Keratinocyte (primary cell): ENCODE data around the gene SEBOX. TPM values are rescaled to one million over a fixed set of nuclear protein-coding genes. Genes with fewer than 3 reads are reported as not detected.

Experiments used
- DNase-seq: peaks from one replicate; pipeline ENCODE4 v3.0.0-alpha.2; 2011; ENCODE audit warnings: low read depth, missing footprints, low spot score
- FAIRE-seq: peaks from 2 replicates; lab custom pipeline; 2011; peaks lifted over from hg19 to GRCh38; lab: Jason Lieb, UNC
- H2AFZ ChIP-seq: 2 replicates; pipeline ENCODE4 v1.6.0; 2012; ENCODE audit warnings: low read length, control low read depth, inconsistent platforms; ENCODE audit not compliant: control insufficient read depth
- H3K27ac ChIP-seq: 2 replicates; pipeline ENCODE4 v1.5.1; 2011; ENCODE audit warnings: low read length; ENCODE audit not compliant: control insufficient read depth, insufficient read depth
- H3K27me3 ChIP-seq: 3 replicates; pipeline ENCODE4 v1.6.0; 2011; ENCODE audit warnings: low read length; ENCODE audit not compliant: control insufficient read depth, insufficient read depth; ENCODE audit errors: extremely low read depth
- H3K36me3 ChIP-seq, 2 experiments: 2 replicates in 1 of 2; 3 replicates in 1 of 2; pipeline ENCODE4 v1.5.1; 2011; ENCODE audit warnings: low read length in 2 of 2, mild to moderate bottlenecking in 1 of 2; ENCODE audit not compliant: control insufficient read depth in 2 of 2, insufficient read depth in 2 of 2; ENCODE audit errors: extremely low read depth in 1 of 2
- H3K4me1 ChIP-seq: 3 replicates; pipeline ENCODE4 v1.5.1; 2011; ENCODE audit warnings: low read length; ENCODE audit not compliant: control insufficient read depth, insufficient read depth; ENCODE audit errors: extremely low read depth
- H3K4me2 ChIP-seq: 3 replicates; pipeline ENCODE4 v1.6.0; 2011; ENCODE audit warnings: low read depth, low read length; ENCODE audit not compliant: control insufficient read depth, insufficient read depth; ENCODE audit errors: extremely low read depth
- H3K4me3 ChIP-seq, 3 experiments: fragments of 200-600 bp in 1 of 3; sonication (generic) in 1 of 3; 2 replicates in 2 of 3; 3 replicates in 1 of 3; pipeline ENCODE4 v1.5.1; 2011 to 2016; ENCODE audit warnings: low read length in 3 of 3, mild to moderate bottlenecking in 3 of 3, control low read depth in 2 of 3, inconsistent platforms in 1 of 3, low read depth in 1 of 3, mixed read lengths in 1 of 3, mixed run types in 1 of 3, moderate library complexity in 1 of 3; ENCODE audit not compliant: control insufficient read depth in 2 of 3, insufficient read depth in 2 of 3; ENCODE audit errors: extremely low read depth in 1 of 3
- H3K79me2 ChIP-seq: 2 replicates; pipeline ENCODE4 v1.6.0; 2012; ENCODE audit warnings: low read length; ENCODE audit not compliant: control insufficient read depth, insufficient read depth
- H3K9ac ChIP-seq: 3 replicates; pipeline ENCODE4 v1.6.0; 2011; ENCODE audit warnings: low read length; ENCODE audit not compliant: control insufficient read depth, insufficient read depth; ENCODE audit errors: extremely low read depth
- H3K9me1 ChIP-seq: 3 replicates; pipeline ENCODE4 v1.6.0; 2011; ENCODE audit warnings: low read length; ENCODE audit not compliant: control insufficient read depth, insufficient read depth; ENCODE audit errors: extremely low read depth
- H3K9me3 ChIP-seq: 2 replicates; pipeline ENCODE4 v1.5.1; 2012; ENCODE audit warnings: low read depth, low read length; ENCODE audit not compliant: control insufficient read depth
- H4K20me1 ChIP-seq: 3 replicates; pipeline ENCODE4 v1.6.0; 2011; ENCODE audit warnings: low read length; ENCODE audit not compliant: control insufficient read depth, insufficient read depth; ENCODE audit errors: extremely low read depth
- EZH2 ChIP-seq: IDR thresholded peaks from one replicate; pipeline ENCODE4 v1.6.1; 2012; ENCODE audit warnings: inconsistent platforms, mild to moderate bottlenecking, low read length, moderate library complexity
- dilution Hi-C: fragments of 300-500 bp; cut with MboI; formaldehyde crosslinking; loops from one replicate; pipeline ENCODE4 v1.7.0; 2020; ENCODE audit warnings: low sequenced_read_pairs; ENCODE audit not compliant: extremely low pct_ligation_motif_present
- polyA plus RNA-seq, 5 experiments: library from polyadenylated mRNA; depleted of rRNA in 3 of 5; stranded (reverse) in 3 of 5; stranded (forward) in 1 of 5; unstranded in 1 of 5; fragments of >200 nt; gene quantifications; 1 replicate in 1 of 5; 2 replicates in 3 of 5; 3 replicates in 1 of 5; pipeline versions ENCODE4 v1.2.1 to v1.2.3, GENCODE V29; 2011 to 2012; ENCODE audit warnings: missing spikeins in 2 of 5, low read depth in 1 of 5, low replicate concordance in 1 of 5
- TF ChIP-seq, protein P1 (sequence below), 3 experiments: IDR thresholded peaks in 1 of 3; conservative IDR thresholded peaks in 1 of 3; optimal IDR thresholded peaks in 1 of 3; 2 replicates in 2 of 3; 3 replicates in 1 of 3; pipeline versions ENCODE3 to v1.5.1; 2011; ENCODE audit warnings: low read length in 3 of 3, mild to moderate bottlenecking in 3 of 3, moderate library complexity in 2 of 3, control low read depth in 1 of 3, inconsistent platforms in 1 of 3; ENCODE audit not compliant: insufficient read depth in 2 of 3; ENCODE audit errors: extremely low read depth in 1 of 3

Gene SEBOX
- polyA plus RNA-seq, 1 donor (not counting 4 experiments of a cell fraction or from before 2014, with no cell fraction given): not detected

- Histone ChIP-seq H3K4me1 (peaks cover 32% of the 10 kb centered on the region), H2AFZ (no peak overlapping the region), H3K4me3 (no peak overlapping the region), H3K79me2 (peaks cover 44% of the 10 kb centered on the region), H3K9me3 (no peaks in the 10 kb centered on the region), H4K20me1 (no peaks in the 10 kb centered on the region), H3K4me2 (no peak overlapping the region), H3K9ac (no peak overlapping the region), H3K36me3 (peaks cover 5 to 14% of the 10 kb centered on the region in 2 experiments), H3K9me1 (peaks cover 2% of the 10 kb centered on the region), H3K27ac (no peak overlapping the region), H3K27me3 (no peaks in the 10 kb centered on the region)
- dilution Hi-C loops: no loop called here
- TF ChIP-seq EZH2: no peak
- TF ChIP-seq, protein P1, sequence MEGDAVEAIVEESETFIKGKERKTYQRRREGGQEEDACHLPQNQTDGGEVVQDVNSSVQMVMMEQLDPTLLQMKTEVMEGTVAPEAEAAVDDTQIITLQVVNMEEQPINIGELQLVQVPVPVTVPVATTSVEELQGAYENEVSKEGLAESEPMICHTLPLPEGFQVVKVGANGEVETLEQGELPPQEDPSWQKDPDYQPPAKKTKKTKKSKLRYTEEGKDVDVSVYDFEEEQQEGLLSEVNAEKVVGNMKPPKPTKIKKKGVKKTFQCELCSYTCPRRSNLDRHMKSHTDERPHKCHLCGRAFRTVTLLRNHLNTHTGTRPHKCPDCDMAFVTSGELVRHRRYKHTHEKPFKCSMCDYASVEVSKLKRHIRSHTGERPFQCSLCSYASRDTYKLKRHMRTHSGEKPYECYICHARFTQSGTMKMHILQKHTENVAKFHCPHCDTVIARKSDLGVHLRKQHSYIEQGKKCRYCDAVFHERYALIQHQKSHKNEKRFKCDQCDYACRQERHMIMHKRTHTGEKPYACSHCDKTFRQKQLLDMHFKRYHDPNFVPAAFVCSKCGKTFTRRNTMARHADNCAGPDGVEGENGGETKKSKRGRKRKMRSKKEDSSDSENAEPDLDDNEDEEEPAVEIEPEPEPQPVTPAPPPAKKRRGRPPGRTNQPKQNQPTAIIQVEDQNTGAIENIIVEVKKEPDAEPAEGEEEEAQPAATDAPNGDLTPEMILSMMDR (optimal IDR thresholded peaks at IDR 0.05 in 1 of 3, IDR thresholded peaks at IDR 0.05 in 1 of 3, conservative IDR thresholded peaks at IDR 0.05 in 1 of 3; ENCODE audit: extremely low read depth in 1 of 3, insufficient read depth in 2 of 3, low read length in 3 of 3): no peak
- no peak for FAIRE-seq
- no peak for DNase-seq
These were observed 40.7 kb downstream of the SEBOX start for GRCh38 chr17:28324267-28324745.

- H3K27me3 ChIP-seq: no peaks in the 10 kb centered on the region
- no peak overlapping the region for H2AFZ ChIP-seq
- dilution Hi-C loops: no loop called here
- DNase-seq (no peak), FAIRE-seq (no peak)
- TF ChIP-seq, protein P1 (optimal IDR thresholded peaks at IDR 0.05 in 1 of 3, IDR thresholded peaks at IDR 0.05 in 1 of 3, conservative IDR thresholded peaks at IDR 0.05 in 1 of 3; ENCODE audit: extremely low read depth in 1 of 3, insufficient read depth in 2 of 3, low read length in 3 of 3): no peak
- no peak for TF ChIP-seq EZH2
- H3K9ac ChIP-seq: peak overlapping the region; percentile 82
- peaks cover 46% of the 10 kb centered on the region for H3K79me2 ChIP-seq
- H3K9me1 ChIP-seq: no peaks in the 10 kb centered on the region
- peak overlapping the region; percentile 97 for H3K4me2 ChIP-seq
- peaks cover 22% of the 10 kb centered on the region for H3K4me1 ChIP-seq
- H3K4me3 ChIP-seq: peak overlapping the region; percentile 61 to 95 (median 92)
- peak overlapping the region; percentile 68 for H3K27ac ChIP-seq
- peaks cover 0 to 2% of the 10 kb centered on the region in 2 experiments for H3K36me3 ChIP-seq
- H4K20me1 ChIP-seq: no peaks in the 10 kb centered on the region
- no peaks in the 10 kb centered on the region for H3K9me3 ChIP-seq
These were observed 44.6 kb downstream of the SEBOX start for GRCh38 chr17:28320215-28321061.
